Colonic mucosa (tissue), 4 donors: ENCODE data around the gene ANKRD52. TPM values are rescaled to one million over a fixed set of nuclear protein-coding genes. Genes with fewer than 3 reads are reported as not detected.

Experiments
- DNase-seq: peaks from one replicate; pipeline ENCODE4 v3.0.0-alpha.2; 2020
- H3K27ac ChIP-seq: fragments of 200-600 bp; one replicate; pipeline ENCODE4 v1.8.0; 2021
- H3K27me3 ChIP-seq: fragments of 200-600 bp; one replicate; pipeline ENCODE4 v1.8.0; 2021
- H3K36me3 ChIP-seq: fragments of 200-600 bp; one replicate; pipeline ENCODE4 v1.8.0; 2021
- H3K4me1 ChIP-seq: fragments of 200-600 bp; one replicate; pipeline ENCODE4 v1.8.0; 2021; ENCODE audit warnings: mild to moderate bottlenecking
- H3K4me3 ChIP-seq: fragments of 200-600 bp; one replicate; pipeline ENCODE4 v1.8.0; 2021
- H3K9ac ChIP-seq, 2 donors: one replicate each; pipeline ENCODE4 v1.7.0; 2013; ENCODE audit warnings: control low read depth in 2 of 2, low read depth in 2 of 2, low read length in 2 of 2
- H3K9me3 ChIP-seq: fragments of 200-600 bp; one replicate; pipeline ENCODE4 v1.8.0; 2021
- CTCF ChIP-seq: fragments of 200-600 bp; IDR thresholded peaks from one replicate; pipeline ENCODE4 v1.8.0; 2022; ENCODE audit warnings: antibody characterized with exemption, mild to moderate bottlenecking
- intact Hi-C: fragments of 100-400 bp; cut with DNase I; formaldehyde crosslinking; loops from one replicate; pipeline ENCODE4 v1.14.1; 2022
- total RNA-seq, 2 donors: library from RNA; stranded (reverse); fragmentation: NEBNext Ultra II Directional in 1 of 2; extraction: Animal tissue kit (Norgen Biotek cat#: 25700) in 1 of 2; gene quantifications; one replicate each; pipeline ENCODE4 v1.2.1, GENCODE V29; 2021
- donor health status: healthy.
- donor health status: DM: no; HTN: no; CAD: no.
- donor health status: DM: no; HTN: no; CAD: no.

Gene ANKRD52
- total RNA-seq, 2 donors from 2014 or later, result 39.3 to 57.7 TPM

GRCh38 chr12:56221757-56222530 is 36.2 kb downstream of the ANKRD52 start, which contains the start of gene RNF41:
RNF41 (minus strand) TSS chr12:56221922; CDS start chr12:56214047, 7,875 bp downstream.
- Histone ChIP-seq H3K27ac (peak within 1 kb of the TSS; percentile 92), H3K9ac (peak within 1 kb of the TSS; percentile 90 to 93), H3K27me3 (no peaks in the 10 kb centered on the region), H3K4me1 (peaks cover 20% of the 10 kb centered on the region), H3K36me3 (no peaks in the 10 kb centered on the region), H3K4me3 (peak within 1 kb of the TSS; percentile 70), H3K9me3 (no peaks in the 10 kb centered on the region)
- intact Hi-C loops, result loop anchor here (5.0 kb wide), 1 partner anchor 35 kb away; the partner anchor contains the start of gene ANKRD52
- peak; percentile 99 for DNase-seq
- no peak for TF ChIP-seq CTCF

DNA sequence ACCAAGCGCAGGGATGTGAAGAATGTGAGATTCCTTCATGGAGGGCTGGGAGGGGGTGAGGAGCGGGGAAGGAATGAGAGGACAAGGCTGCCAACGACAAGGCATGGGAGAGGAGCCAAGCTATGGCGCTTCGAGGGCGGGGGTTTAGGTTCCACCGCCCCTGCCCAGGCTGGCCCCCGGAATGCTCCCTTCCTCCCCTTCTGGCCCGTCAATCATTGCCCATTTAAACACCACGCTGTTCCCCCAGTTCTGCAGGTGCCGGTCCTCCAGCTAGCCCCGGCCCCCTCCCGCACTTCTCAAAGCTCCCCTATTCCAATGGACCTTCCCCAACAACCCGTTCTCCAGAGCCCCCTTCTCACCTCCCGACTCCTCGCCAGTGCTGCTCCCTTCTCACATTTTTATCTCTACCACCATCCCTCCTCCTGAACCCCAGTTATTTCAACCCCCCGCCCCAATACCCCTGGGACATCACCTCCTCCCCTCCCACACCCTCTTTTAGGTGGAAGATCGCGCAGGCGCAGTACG is 36.9 kb downstream of the ANKRD52 start:
- Histone ChIP-seq H3K9me3 (no peaks in the 10 kb centered on the region), H3K9ac (peak overlapping the region; percentile 90 to 93), H3K4me3 (peak overlapping the region; percentile 60), H3K27ac (peak overlapping the region; percentile 92), H3K36me3 (no peaks in the 10 kb centered on the region), H3K4me1 (peaks cover 20% of the 10 kb centered on the region), H3K27me3 (no peaks in the 10 kb centered on the region)
- intact Hi-C loops, result loop anchor here (5.0 kb wide), 1 partner anchor 36 kb away; the partner anchor contains the start of gene ANKRD52
- DNase-seq, result peak; percentile 53
- TF ChIP-seq CTCF, result no peak

DNA sequence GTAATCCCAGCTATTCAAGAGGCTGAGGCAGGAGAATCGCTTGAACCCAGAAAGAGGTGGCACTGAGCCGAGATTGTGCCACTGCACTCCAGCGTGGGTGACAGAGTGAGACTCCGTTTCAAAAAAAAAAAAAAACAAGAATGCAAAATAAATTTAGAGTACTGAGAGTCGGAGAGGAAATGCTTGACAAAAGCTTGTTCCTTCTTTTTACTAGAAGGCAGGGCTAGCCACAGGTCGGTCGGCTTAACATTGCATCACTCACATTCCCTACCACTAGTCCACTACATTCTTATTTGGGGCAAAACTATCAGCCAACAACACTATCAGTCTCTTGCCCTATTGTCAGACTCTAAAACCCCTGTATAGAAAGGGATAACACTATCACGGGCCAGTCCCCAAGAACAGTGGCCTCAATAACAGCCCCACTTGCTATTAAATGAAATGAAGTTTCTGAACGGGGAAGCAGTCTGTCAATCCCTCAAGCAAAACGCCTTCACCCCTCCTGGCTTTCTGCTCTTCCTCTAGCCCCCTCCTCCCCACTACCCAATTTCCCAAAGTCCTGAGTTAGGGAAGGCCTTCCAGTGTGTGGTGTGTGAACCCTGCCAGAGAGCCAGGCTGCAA is 37.5 kb downstream of the ANKRD52 start:
- intact Hi-C loops, result loop anchor here (5.0 kb wide), 1 partner anchor 37 kb away; the partner anchor contains the start of gene ANKRD52
- DNase-seq, result no peak
- peak overlapping the region; percentile 60 for H3K4me3 ChIP-seq
- no peaks in the 10 kb centered on the region for H3K9me3 ChIP-seq
- no peak for TF ChIP-seq CTCF
- no peaks in the 10 kb centered on the region for H3K27me3 ChIP-seq
- H3K27ac ChIP-seq, result peak overlapping the region; percentile 92
- H3K4me1 ChIP-seq, result peaks cover 20% of the 10 kb centered on the region
- H3K36me3 ChIP-seq, result no peaks in the 10 kb centered on the region
- peak overlapping the region; percentile 90 to 93 for H3K9ac ChIP-seq

GRCh38 chr12:56219840-56220239 is 38.3 kb downstream of the ANKRD52 start:
- intact Hi-C loops, result loop anchor here (5.0 kb wide), 1 partner anchor 37 kb away; the partner anchor contains the start of gene ANKRD52
- Histone ChIP-seq H3K4me1 (peaks cover 17% of the 10 kb centered on the region), H3K9ac (no peak overlapping the region), H3K27me3 (no peaks in the 10 kb centered on the region), H3K9me3 (no peaks in the 10 kb centered on the region), H3K36me3 (peaks cover 4% of the 10 kb centered on the region), H3K27ac (no peak overlapping the region), H3K4me3 (no peak overlapping the region)
- DNase-seq, result no peak
- TF ChIP-seq CTCF, result no peak

- H3K9me3 ChIP-seq, result no peaks in the 10 kb centered on the region
- no peak overlapping the region for H3K4me3 ChIP-seq
- H3K27me3 ChIP-seq, result no peaks in the 10 kb centered on the region
- peaks cover 12% of the 10 kb centered on the region for H3K36me3 ChIP-seq
- H3K9ac ChIP-seq, result no peak overlapping the region
- no peak for DNase-seq
- intact Hi-C loops, result no loop called here
- H3K4me1 ChIP-seq, result peaks cover 6% of the 10 kb centered on the region
- no peak for TF ChIP-seq CTCF
- no peak overlapping the region for H3K27ac ChIP-seq
These were observed 41.7 kb downstream of the ANKRD52 start for GRCh38 chr12:56216461-56216860.
